CD14-positive monocyte (primary cell): ENCODE results near the gene C2CD4D. TPM values are rescaled to one million over a fixed set of nuclear protein-coding genes. Genes with fewer than 3 reads are reported as not detected.

Experiments used
- DNase-seq, 3 donors: peaks; one replicate each; pipeline ENCODE4 v3.0.0-alpha.2; 2011 to 2022
- H2AFZ ChIP-seq: 2 replicates; pipeline ENCODE4 v1.6.0; 2012; ENCODE audit warnings: mild to moderate bottlenecking, low read depth, low read length, inconsistent platforms; ENCODE audit not compliant: insufficient read depth, poor library complexity, severe bottlenecking
- H3K27ac ChIP-seq, 2 donors: 1 replicate in 1 of 2; 2 replicates in 1 of 2; pipeline ENCODE4 v1.5.1; 2012 to 2013; ENCODE audit warnings: low read length in 2 of 2, control low read depth in 1 of 2, inconsistent platforms in 1 of 2, low read depth in 1 of 2, mild to moderate bottlenecking in 1 of 2
- H3K27me3 ChIP-seq, 2 donors: one replicate each; pipeline versions ENCODE4 v1.6.0 to v1.6.1; 2011 to 2013; ENCODE audit warnings: low read length in 2 of 2; ENCODE audit not compliant: control insufficient read depth in 2 of 2, insufficient read depth in 2 of 2
- H3K36me3 ChIP-seq, 2 donors: replicated peaks in 1 of 2; 1 replicate in 1 of 2; 2 replicates in 1 of 2; pipeline versions ENCODE4 v1.5.1 to v1.6.1; 2012 to 2013; ENCODE audit warnings: low read length in 2 of 2, control low read depth in 1 of 2, inconsistent platforms in 1 of 2, mild to moderate bottlenecking in 1 of 2; ENCODE audit not compliant: insufficient read depth in 2 of 2, control insufficient read depth in 1 of 2
- H3K4me1 ChIP-seq, 2 donors: 1 replicate in 1 of 2; 2 replicates in 1 of 2; pipeline versions ENCODE4 v1.5.1 to v1.6.1; 2012 to 2013; ENCODE audit warnings: low read length in 2 of 2, control low read depth in 1 of 2, inconsistent platforms in 1 of 2, mild to moderate bottlenecking in 1 of 2, moderate library complexity in 1 of 2; ENCODE audit not compliant: insufficient read depth in 2 of 2, control insufficient read depth in 1 of 2
- H3K4me2 ChIP-seq: replicated peaks from 2 replicates; pipeline ENCODE3; 2012; ENCODE audit warnings: low read length, moderate library complexity, mild to moderate bottlenecking; ENCODE audit not compliant: poor library complexity, severe bottlenecking; ENCODE audit errors: extremely low read depth
- H3K4me3 ChIP-seq, 3 experiments: fragments of 200-600 bp in 1 of 3; sonication (generic) in 1 of 3; replicated peaks in 1 of 3; 1 replicate in 2 of 3; 2 replicates in 1 of 3; pipeline ENCODE4 v1.5.1; 2011 to 2013; ENCODE audit warnings: low read length in 3 of 3, mild to moderate bottlenecking in 3 of 3, control low read depth in 2 of 3, low read depth in 2 of 3, inconsistent platforms in 1 of 3, moderate library complexity in 1 of 3
- H3K79me2 ChIP-seq: 2 replicates; pipeline ENCODE4 v1.6.0; 2012; ENCODE audit warnings: mild to moderate bottlenecking, control low read depth, inconsistent platforms, low read length, moderate library complexity; ENCODE audit not compliant: insufficient read depth
- H3K9ac ChIP-seq: 2 replicates; pipeline ENCODE4 v1.6.0; 2017; ENCODE audit warnings: low read length, mild to moderate bottlenecking; ENCODE audit not compliant: insufficient read depth, poor library complexity, severe bottlenecking
- H3K9me3 ChIP-seq, 2 donors: replicated peaks in 1 of 2; 1 replicate in 1 of 2; 2 replicates in 1 of 2; pipeline versions ENCODE4 v1.5.1 to v1.6.1; 2012 to 2013; ENCODE audit warnings: low read length in 2 of 2, control low read depth in 1 of 2; ENCODE audit not compliant: control insufficient read depth in 1 of 2, insufficient read depth in 1 of 2
- H4K20me1 ChIP-seq: 2 replicates; pipeline ENCODE4 v1.6.0; 2012; ENCODE audit warnings: mild to moderate bottlenecking, low read length, control low read depth, moderate library complexity; ENCODE audit not compliant: insufficient read depth
- H3K27ac Mint-ChIP-seq, 7 donors: one replicate each; pipeline ENCODE4 v1.8.0; 2020; ENCODE audit warnings: mild to moderate bottlenecking in 7 of 7, mixed read lengths in 7 of 7, moderate library complexity in 6 of 7, inconsistent platforms in 2 of 7
- H3K27me3 Mint-ChIP-seq, 3 donors: one replicate each; pipeline ENCODE4 v1.8.0; 2021 to 2022; ENCODE audit warnings: low read depth in 3 of 3, mild to moderate bottlenecking in 3 of 3, mixed read lengths in 3 of 3, moderate library complexity in 3 of 3, inconsistent platforms in 1 of 3
- H3K36me3 Mint-ChIP-seq, 2 donors: one replicate each; pipeline ENCODE4 v1.8.0; 2020; ENCODE audit warnings: mixed read lengths in 2 of 2, inconsistent platforms in 1 of 2, mild to moderate bottlenecking in 1 of 2
- H3K4me1 Mint-ChIP-seq: one replicate; pipeline ENCODE4 v1.8.0; 2020; ENCODE audit warnings: mild to moderate bottlenecking, mixed read lengths
- H3K4me3 Mint-ChIP-seq, 2 donors: one replicate each; pipeline ENCODE4 v1.8.0; 2020; ENCODE audit warnings: mild to moderate bottlenecking in 2 of 2, mixed read lengths in 2 of 2, moderate library complexity in 1 of 2
- H3K9me3 Mint-ChIP-seq, 7 donors: one replicate each; pipeline ENCODE4 v1.8.0; 2020 to 2022; ENCODE audit warnings: mixed read lengths in 7 of 7, mild to moderate bottlenecking in 6 of 7, moderate library complexity in 6 of 7, inconsistent platforms in 2 of 7
- WGBS: methylation state at CpG from one replicate; pipeline ENCODE4 v1.1.5; 2013; ENCODE audit warnings: missing lambda C conversion rate; ENCODE audit not compliant: insufficient coverage; 5-methylcytosine and 5-hydroxymethylcytosine counted together
- intact Hi-C, 2 donors: fragments of 100-400 bp; cut with micrococcal nuclease; formaldehyde crosslinking; loops; one replicate each; pipeline versions ENCODE4 v1.15.0 to v1.15.1; 2023
- polyA plus RNA-seq, 3 donors: library from polyadenylated mRNA; depleted of rRNA in 1 of 3; unstranded in 2 of 3; stranded (reverse) in 1 of 3; fragments of 300-500 nt in 2 of 3; fragments of >200 nt in 1 of 3; fragmentation: Illumina TruSeq in 2 of 3; gene quantifications; 1 replicate in 2 of 3; 2 replicates in 1 of 3; pipeline ENCODE4 v1.2.3, GENCODE V29; 2012 to 2021
- TF ChIP-seq, protein P1 (sequence below): fragments of 200-600 bp; IDR thresholded peaks from one replicate; pipeline ENCODE4 v1.8.0; 2022; ENCODE audit warnings: antibody characterized with exemption, mild to moderate bottlenecking

Gene C2CD4D
- polyA plus RNA-seq, 3 donors = not detected

DNA sequence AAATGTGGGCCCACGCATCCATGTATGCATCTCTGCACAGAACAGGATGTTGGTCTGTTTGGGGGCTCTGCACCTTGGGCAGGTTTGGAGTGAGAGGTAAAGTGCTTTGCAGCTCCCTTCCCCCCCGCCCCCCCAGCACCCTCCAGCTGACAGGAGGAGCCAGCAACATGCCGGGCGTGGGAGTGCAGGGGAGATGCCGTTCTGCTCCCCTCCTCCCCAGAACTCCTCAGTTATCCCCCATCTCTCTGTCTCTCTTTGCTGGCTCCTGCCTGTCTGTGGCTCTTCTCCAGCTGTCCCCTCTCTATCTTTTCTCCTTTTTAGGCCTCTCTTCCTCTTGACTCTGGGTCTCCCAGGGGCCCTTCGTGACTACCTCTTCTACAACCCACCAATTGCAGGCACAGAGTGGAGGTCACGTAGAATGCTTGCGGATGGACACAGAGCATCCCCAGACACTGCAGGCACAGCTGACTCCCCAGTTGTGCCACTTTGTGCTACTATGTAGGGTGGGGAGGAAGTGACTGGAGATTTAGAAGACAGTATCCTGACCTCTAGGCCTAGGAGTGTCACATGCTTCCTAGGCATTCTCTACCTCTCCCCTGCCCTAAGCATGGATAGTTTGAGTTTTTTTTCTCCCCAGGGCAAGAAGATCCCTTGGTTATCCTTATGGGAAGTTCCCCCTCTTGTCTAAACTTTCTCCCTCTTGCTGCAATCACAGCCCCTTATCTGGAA is 6.3 kb downstream of the C2CD4D start:
- H3K4me3 ChIP-seq = peak overlapping the region in 1 of 3 experiments; percentile 13
- H3K9ac ChIP-seq = no peak overlapping the region
- H2AFZ ChIP-seq = peak overlapping the region; percentile 21
- WGBS = 96% methylated on average over 4 of the region's 8 CpGs
- H3K27me3 ChIP-seq = peaks cover 13 to 15% of the 10 kb centered on the region in 2 donors
- TF ChIP-seq, protein P1, sequence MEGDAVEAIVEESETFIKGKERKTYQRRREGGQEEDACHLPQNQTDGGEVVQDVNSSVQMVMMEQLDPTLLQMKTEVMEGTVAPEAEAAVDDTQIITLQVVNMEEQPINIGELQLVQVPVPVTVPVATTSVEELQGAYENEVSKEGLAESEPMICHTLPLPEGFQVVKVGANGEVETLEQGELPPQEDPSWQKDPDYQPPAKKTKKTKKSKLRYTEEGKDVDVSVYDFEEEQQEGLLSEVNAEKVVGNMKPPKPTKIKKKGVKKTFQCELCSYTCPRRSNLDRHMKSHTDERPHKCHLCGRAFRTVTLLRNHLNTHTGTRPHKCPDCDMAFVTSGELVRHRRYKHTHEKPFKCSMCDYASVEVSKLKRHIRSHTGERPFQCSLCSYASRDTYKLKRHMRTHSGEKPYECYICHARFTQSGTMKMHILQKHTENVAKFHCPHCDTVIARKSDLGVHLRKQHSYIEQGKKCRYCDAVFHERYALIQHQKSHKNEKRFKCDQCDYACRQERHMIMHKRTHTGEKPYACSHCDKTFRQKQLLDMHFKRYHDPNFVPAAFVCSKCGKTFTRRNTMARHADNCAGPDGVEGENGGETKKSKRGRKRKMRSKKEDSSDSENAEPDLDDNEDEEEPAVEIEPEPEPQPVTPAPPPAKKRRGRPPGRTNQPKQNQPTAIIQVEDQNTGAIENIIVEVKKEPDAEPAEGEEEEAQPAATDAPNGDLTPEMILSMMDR = no peak
- H3K4me2 ChIP-seq = peak overlapping the region; percentile 28
- DNase-seq = no peak
- no peaks in the 10 kb centered on the region for H4K20me1 ChIP-seq
- H3K27me3 Mint-ChIP-seq = peaks cover 15 to 32% (median 22%) of the 10 kb centered on the region in 3 donors
- H3K36me3 Mint-ChIP-seq = peaks cover 4 to 8% of the 10 kb centered on the region in 2 donors
- peaks cover 91% of the 10 kb centered on the region for H3K4me1 Mint-ChIP-seq
- H3K27ac ChIP-seq = no peak overlapping the region
- H3K36me3 ChIP-seq = no peaks in the 10 kb centered on the region
- H3K4me1 ChIP-seq = peaks cover 69 to 100% of the 10 kb centered on the region in 2 donors
- peak overlapping the region in 1 of 2 donors; percentile 11 for H3K4me3 Mint-ChIP-seq
- intact Hi-C loops = no loop called here
- no peak overlapping the region for H3K27ac Mint-ChIP-seq
- peaks cover 0 to 4% of the 10 kb centered on the region in 2 donors for H3K9me3 ChIP-seq
- no peaks in the 10 kb centered on the region for H3K79me2 ChIP-seq
- H3K9me3 Mint-ChIP-seq = peaks cover 0 to 9% (median 5%) of the 10 kb centered on the region in 7 donors

GRCh38 chr1:151832318-151832980 is 7.2 kb downstream of the C2CD4D start:
- Histone ChIP-seq H3K4me1 (peaks cover 69 to 100% of the 10 kb centered on the region in 2 donors), H3K4me3 (no peak overlapping the region), H3K79me2 (no peaks in the 10 kb centered on the region), H3K4me2 (no peak overlapping the region), H3K27ac (no peak overlapping the region), H3K9ac (peak overlapping the region; percentile 15), H3K9me3 (no peaks in the 10 kb centered on the region), H2AFZ (peak overlapping the region; percentile 41), H4K20me1 (no peaks in the 10 kb centered on the region), H3K36me3 (no peaks in the 10 kb centered on the region), H3K27me3 (peaks cover 8 to 9% of the 10 kb centered on the region in 2 donors)
- Mint-ChIP-seq H3K4me1 (peaks cover 93% of the 10 kb centered on the region), H3K27ac (no peak overlapping the region), H3K9me3 (peaks cover 0 to 5% (median 2%) of the 10 kb centered on the region in 7 donors), H3K4me3 (no peak overlapping the region), H3K27me3 (peaks cover 10 to 26% (median 16%) of the 10 kb centered on the region in 3 donors), H3K36me3 (peaks cover 1 to 6% of the 10 kb centered on the region in 2 donors)
- TF ChIP-seq, protein P1 = no peak
- no peak for DNase-seq
- intact Hi-C loops = no loop called here
- 50% methylated on average over 7 of the region's 10 CpGs for whole genome bisulfite sequencing
